T47D (cell line): Measurements from ENCODE around the gene OSBPL1A.

ENCODE experiments used
- DNase-seq, 2 experiments: peaks; one replicate each; pipeline versions ENCODE4 v3.0.0 to v3.0.0-alpha.2; 2011 to 2012; ENCODE audit warnings: low read depth in 1 of 2, low spot score in 1 of 2
- JUND ChIP-seq: IDR thresholded peaks from 2 replicates; pipeline ENCODE4 v1.6.1; 2012; ENCODE audit warnings: low read depth
- in situ Hi-C: cut with HindIII; loops from 2 replicates; pipeline ENCODE4 v1.10.0; 2016; ENCODE audit warnings: low sequenced_read_pairs, low pct_unique_long_range_greater_than_20kb

The OSBPL1A gene

DNA sequence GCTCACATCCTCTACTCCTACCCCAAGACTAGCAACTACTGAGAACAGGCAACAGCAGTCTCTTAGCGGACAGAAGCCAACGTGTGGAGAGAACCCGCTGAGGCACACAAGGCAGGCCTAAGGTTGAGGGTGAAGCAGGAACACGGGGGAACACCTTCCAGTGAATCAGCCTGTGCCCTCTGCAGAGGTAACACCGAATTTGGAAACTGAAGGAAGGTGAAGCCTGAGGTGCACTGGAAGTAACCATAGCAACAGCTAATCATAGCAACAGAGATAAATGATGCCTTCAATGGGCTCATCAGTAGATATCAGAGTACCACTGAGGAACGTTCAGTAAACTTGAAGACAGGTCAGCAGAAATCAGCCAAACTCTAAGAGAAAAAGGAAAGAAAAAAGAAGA, 43.3 kb downstream of the OSBPL1A start:
- no peak for DNase-seq
- in situ Hi-C loops, result no loop called here

DNA sequence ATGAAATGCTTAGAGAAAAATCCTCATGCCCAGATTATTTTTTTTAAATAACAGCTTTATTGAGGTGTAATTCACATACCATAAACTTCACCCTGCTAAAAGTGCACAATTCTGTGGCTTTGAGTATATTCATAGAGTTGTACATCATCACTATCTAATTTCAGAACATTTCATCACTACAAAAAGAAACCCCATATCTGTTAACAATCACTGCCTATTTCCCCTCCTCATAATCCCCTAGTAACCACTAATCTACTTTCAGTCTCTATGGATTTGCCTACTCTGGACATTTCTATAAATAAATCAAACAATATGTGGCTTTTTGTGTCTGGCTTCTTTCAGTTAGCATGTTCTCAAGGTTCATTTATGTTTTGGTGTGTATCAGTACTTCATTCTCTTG, 51.4 kb downstream of the OSBPL1A start:
- DNase-seq, result no peak
- no peak for TF ChIP-seq JUND
- in situ Hi-C loops, result no loop called here

More for the DNA sequence above, 43.3 kb downstream of the OSBPL1A start:
- TF ChIP-seq JUND, result no peak

DNA sequence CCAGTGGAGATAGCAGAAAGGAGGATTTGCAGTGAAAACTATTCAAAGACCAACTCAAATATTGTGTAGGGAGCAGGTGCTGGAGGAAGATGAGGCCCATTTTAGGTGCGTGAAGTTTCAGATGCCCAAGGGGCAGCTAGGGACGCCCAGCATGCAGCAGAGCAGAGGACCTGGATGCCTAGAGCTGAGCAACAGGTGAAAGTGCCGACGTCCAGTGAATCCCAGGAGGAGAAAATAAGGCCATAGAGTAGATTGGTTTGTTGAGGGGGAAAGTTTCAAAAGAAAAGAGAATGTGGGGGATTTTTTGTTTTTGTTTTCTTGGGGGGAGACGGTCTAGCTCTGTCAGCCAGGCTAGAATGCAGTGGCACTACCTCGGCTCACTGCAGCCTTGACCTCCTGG, 53.1 kb downstream of the OSBPL1A start:
- in situ Hi-C loops, result no loop called here

DNA sequence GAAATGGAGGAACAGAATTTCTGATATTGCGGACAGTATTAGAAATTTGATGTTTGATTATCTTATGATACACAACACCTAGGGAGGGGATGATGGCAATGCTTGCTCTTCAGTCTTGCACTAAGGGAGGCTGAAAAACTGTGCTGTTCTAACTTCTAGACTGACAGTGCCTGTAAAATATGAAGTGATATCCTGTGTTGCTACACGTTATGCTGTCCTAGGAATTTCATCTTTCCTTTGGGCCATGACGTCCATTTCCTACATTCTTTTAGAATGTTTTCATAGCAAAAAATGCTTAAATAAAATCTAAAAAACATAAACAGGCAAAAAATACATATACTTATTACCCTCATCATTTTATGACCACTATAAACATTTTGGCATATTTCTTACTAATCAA, 55.3 kb downstream of the OSBPL1A start:
- no peak for DNase-seq
- in situ Hi-C loops, result no loop called here
- no peak for TF ChIP-seq JUND

More for the DNA sequence above, 53.1 kb downstream of the OSBPL1A start:
- no peak for TF ChIP-seq JUND
- DNase-seq, result no peak

DNA sequence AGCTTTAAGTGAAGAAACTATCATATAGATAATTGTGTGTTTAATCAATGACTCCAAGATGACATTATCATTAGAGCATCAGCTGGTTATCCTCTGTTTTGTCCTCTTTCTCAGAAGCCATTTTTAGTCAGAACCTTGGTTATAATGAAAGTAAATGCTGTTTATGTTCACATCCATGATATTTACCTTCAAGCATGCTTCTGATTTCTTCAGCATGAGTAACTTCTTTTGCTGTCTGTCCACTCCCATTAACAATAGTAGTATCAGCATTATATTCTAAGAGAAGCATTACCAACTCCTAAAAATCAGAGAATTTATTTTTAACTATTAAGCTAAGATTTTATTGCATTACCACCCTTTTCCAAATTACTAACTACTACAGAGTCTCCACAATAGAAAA, 56.3 kb downstream of the OSBPL1A start:
- in situ Hi-C loops, result no loop called here
- no peak for DNase-seq
- no peak for TF ChIP-seq JUND

DNA sequence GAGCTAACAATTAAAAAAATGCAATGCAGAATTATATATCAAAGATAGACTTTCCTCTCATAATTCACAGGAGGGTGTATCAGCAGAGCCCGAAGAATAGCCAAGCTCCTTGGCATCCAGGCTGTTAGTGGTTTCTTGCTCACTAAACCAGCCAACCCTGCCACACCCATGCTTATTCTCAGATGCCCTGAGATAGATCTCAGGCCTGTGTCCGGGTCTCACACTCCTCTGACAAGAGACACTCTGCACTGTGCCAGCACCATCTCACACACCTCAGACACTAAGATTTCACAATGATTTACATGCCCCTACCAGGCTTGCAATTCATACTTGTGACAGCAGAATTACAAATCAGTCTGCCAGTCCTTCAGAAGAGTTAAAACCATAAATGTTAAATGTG, 64.5 kb downstream of the OSBPL1A start:
- no peak for TF ChIP-seq JUND
- in situ Hi-C loops, result no loop called here
- no peak for DNase-seq

DNA sequence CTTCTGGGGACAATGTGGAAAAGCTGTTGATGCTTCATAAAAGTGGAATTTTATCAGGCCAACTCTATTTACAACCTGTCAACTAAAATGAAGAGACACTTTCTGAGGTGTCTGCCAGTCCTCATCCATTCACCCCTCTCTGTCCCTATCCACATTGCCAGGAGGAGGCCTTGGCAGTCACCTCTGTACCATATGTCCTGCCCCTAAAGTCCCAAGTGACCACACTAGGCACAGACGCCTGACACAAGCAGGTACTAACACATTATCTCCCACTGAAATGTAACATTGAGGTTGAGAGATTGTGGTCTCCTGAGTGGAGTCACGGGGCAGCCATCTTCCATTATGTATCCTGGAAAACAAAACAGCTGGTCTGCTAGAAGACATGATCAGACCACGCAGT, 71.4 kb downstream of the OSBPL1A start:
- TF ChIP-seq JUND, result no peak
- in situ Hi-C loops, result no loop called here
- DNase-seq, result no peak

DNA sequence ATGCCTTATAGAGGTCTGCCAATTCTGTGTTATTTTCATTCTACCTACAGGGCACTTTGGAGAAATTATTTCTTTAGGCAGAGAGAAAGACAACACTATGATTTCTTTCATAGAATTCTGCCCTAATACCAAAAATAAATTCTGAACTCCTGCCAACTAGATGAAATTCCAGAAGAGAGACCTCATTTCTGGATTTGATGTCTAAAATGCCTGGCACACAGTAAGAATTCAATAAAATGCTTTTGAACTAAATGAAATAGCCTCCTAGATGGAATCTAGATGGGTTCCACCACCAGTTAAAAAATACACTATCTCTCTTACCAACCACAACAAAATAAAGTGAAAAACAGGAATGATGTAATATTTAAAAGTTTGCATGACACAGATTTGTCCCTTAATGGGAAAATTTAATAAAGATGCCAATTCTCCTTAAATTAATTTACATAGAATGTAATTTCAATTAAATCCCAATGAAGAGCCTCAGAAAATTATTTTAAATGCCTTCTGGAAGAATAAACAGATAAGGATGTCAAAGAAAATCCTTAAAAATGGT, 75.0 kb downstream of the OSBPL1A start:
- no peak for DNase-seq
- in situ Hi-C loops, result no loop called here
- no peak for TF ChIP-seq JUND

DNA sequence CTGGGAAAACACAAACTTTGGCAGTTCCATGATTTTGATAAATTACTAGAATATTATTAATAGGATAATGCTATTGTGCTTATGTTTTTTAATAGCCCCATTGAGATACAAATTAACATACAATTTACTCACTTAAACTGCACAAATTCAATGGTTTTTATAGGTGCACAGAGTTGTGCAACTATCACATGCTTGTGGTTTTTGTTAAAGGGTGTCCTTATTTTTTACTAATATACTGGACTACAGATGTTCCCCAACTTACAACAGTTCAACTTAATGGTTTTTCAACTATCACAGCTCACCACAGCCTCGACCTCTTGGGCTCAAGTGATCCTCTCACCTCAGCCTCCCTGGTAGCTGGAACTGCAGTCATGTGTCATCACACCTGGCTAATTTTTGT, 76.6 kb downstream of the OSBPL1A start:
- TF ChIP-seq JUND, result no peak
- in situ Hi-C loops, result no loop called here

DNA sequence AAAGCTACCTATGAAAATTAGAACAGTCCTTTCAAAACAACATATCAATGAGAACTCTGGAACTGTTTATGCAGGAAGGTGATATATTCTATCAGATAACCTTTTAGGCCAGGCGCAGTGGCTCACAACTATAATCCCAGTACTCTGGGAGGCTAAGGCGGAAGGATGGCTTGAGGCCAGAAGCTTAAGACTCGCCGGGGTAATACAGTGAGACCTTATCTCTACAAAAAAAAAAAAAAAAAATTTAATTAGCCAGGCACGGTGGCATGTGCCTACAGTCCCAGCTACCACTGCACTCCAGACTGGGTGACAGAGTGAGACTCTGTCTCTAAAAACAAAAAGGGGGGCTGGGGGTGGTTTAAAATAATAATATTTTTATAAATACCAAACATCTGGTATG, 77.9 kb downstream of the OSBPL1A start:
- in situ Hi-C loops, result no loop called here
- no peak for DNase-seq
- no peak for TF ChIP-seq JUND

More for the DNA sequence above, 76.6 kb downstream of the OSBPL1A start:
- no peak for DNase-seq

DNA sequence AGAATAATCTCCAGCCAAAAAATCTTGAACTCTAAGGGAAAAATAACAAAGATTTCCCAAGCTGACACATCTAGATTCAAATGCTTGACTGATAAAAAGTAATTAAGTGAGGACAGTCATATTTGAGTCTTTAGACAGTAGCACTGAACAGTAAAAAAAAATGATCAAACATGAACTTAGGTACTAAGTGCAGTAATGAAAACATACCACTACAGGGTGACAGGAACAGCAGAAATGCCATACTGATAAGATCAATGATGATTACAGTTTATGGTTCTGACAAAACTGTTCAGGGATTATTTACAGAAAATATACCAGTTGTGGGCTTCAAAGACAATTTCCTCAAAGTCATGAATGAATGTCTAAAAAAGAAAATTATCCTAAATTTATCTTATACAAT, 80.3 kb downstream of the OSBPL1A start:
- no peak for TF ChIP-seq JUND
- in situ Hi-C loops, result no loop called here
- DNase-seq, result no peak

DNA sequence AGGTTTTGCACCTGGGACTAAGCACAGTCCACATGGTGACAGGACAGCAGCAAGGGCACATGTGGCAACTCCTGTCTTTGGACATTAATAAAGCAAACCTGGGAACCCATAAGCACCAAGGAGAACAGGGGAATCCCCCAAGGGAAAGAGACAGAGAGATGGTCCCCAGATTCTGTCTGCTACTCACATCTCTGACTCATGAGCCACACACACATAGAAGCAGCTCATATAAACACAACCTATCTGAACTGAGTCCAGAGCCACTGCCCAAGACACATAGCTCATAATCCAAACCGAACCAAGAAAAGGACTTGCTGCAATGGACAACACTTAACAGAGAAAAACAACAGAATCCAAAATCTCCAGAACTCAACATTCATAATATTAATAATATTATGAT, 82.5 kb downstream of the OSBPL1A start:
- TF ChIP-seq JUND, result no peak
- DNase-seq, result no peak
- in situ Hi-C loops, result no loop called here

DNA sequence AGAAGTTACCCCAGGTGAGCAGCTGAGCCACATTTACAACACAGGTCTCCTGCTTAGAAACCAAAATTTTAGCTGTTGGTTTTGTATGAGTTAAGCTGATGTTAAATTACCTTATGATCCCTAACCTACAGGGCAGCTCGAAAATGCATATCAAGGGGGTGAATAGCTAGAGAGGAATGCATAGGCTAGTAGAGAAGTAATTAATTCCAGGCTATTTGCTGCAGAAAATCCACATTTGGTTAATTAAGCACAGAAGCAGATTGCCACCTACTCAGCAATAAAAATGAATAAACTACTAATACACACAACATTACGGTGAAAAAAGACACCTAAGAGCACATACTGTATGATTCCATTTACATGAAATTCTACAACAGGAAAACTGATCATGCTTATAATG, 91.4 kb downstream of the OSBPL1A start:
- no peak for TF ChIP-seq JUND
- in situ Hi-C loops, result no loop called here
- no peak for DNase-seq

DNA sequence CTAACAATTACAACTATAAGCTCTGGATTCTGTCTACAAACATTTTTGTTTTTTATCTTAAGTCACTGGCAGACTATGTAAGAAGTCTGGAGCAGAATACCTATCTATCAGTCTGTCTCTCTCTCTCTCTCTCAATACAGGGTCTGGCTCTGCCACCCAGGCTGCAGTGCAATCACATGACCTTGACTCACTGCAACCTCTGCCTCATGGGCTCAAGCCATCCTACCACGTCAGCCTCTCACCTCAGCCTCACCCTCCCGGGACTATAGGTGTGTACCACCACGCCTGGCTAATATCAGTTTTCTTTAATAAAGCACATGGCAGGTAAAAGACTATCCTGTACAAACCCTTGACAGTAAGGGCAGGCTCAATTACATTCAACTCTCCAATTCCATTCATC, 96.9 kb downstream of the OSBPL1A start:
- DNase-seq, result no peak
- in situ Hi-C loops, result no loop called here
- no peak for TF ChIP-seq JUND
